ENCODE results near the gene ATP2A2. TPM values are rescaled to one million over a fixed set of nuclear protein-coding genes. Genes with fewer than 3 reads are reported as not detected.

The ATP2A2 gene
- total and polyA plus RNA-seq, 2 of the 4 experiments (the other 2 are of a cell fraction) = 166 to 225 TPM

- H4K91ac ChIP-seq (ENCODE audit: insufficient read depth, low read depth, low read length) = peak overlapping the region; percentile 56; the same call in 1 of the 2 replicates
- H3K9ac ChIP-seq (ENCODE audit: low read depth, low read length) = peak overlapping the region; percentile 61
- H3K14ac ChIP-seq (replicated peaks; ENCODE audit: low read depth, low read length) = peak overlapping the region; percentile 51
- H2AFZ ChIP-seq (replicated peaks; ENCODE audit: low read length, poor library complexity) = peak overlapping the region; percentile 85
- H2BK20ac ChIP-seq (ENCODE audit: low read depth, low read length) = peak overlapping the region; percentile 12; the same call in 1 of the 2 replicates
- H2BK15ac ChIP-seq (ENCODE audit: low read depth, low read length) = no peak overlapping the region
- no peak overlapping the region for H3K4me3 ChIP-seq (ENCODE audit: insufficient read depth, low read depth, low read length)
- CTCF ChIA-PET = interaction anchor here (1.1 to 1.7 kb wide), 2 partner anchors 9 to 14 kb away, joined by 3 to 13 read pairs; no protein-coding TSS in a partner anchor
- peak overlapping the region; percentile 51 for H2AK5ac ChIP-seq (ENCODE audit: low read depth, low read length)
- H3K36me3 ChIP-seq (ENCODE audit: control insufficient read depth, insufficient read depth, low read length) = peaks cover 5% of the 10 kb centered on the region
- BruUV-seq (replicated peaks) = no TSS peak
- H4K5ac ChIP-seq (ENCODE audit: low read depth, low read length) = peak overlapping the region; percentile 97
- TF ChIP-seq RCOR1 (IDR thresholded peaks at IDR 0.05; ENCODE audit: insufficient replicate concordance, low read length) (no peak), FOS (IDR thresholded peaks at IDR 0.05; ENCODE audit: low read depth, low read length) (no peak), ELK1 (IDR thresholded peaks at IDR 0.05; ENCODE audit: borderline replicate concordance, low read depth, low read length) (no peak), POLR2A (IDR thresholded peaks at IDR 0.05; ENCODE audit: low read depth, low read length) (no peak), CTCF (conservative IDR thresholded peaks at IDR 0.05; ENCODE audit: low read depth, low read length) (no peak), MAZ (IDR thresholded peaks at IDR 0.05; ENCODE audit: borderline replicate concordance, low read depth, low read length) (no peak), USF2 (IDR thresholded peaks at IDR 0.05; ENCODE audit: low read depth, low read length) (no peak), MXI1 (IDR thresholded peaks at IDR 0.05; ENCODE audit: borderline replicate concordance, low read depth, low read length) (no peak)
- POLR2A ChIA-PET (ENCODE audit: unreplicated experiment) = no interaction called here
- H3K79me1 ChIP-seq (ENCODE audit: low read depth in 1 of 2, low read length in 2 of 2) = no peaks in the 10 kb centered on the region
- H3K23ac ChIP-seq (ENCODE audit: low read depth, low read length) = no peak overlapping the region; the same call in 1 of the 2 replicates
- H4K8ac ChIP-seq (ENCODE audit: low read depth in 2 of 2, low read length in 2 of 2) = peak overlapping the region; percentile 17 to 94
- in situ Hi-C loops (cut with MboI; ENCODE audit: low sequenced_read_pairs) = no loop called here
- peaks cover 13% of the 10 kb centered on the region for H3K4me1 ChIP-seq (ENCODE audit: control insufficient read depth, insufficient read depth, low read length)
- peak overlapping the region; percentile 38 for H2AK9ac ChIP-seq (replicated peaks; ENCODE audit: low read depth, low read length, poor library complexity)
- 72% methylated on average over 5 of the region's 13 CpGs; no CpG with 5 or more reads in 1 of the 2 experiments for WGBS, 2 experiments (ENCODE audit: extremely low coverage in 2 of 2, insufficient read length in 1 of 2)
- intact Hi-C loops (cut with micrococcal nuclease) = no loop called here
- dilution Hi-C loops (cut with HindIII; ENCODE audit: low sequenced_read_pairs, unreplicated experiment) = no loop called here
- H3K18ac ChIP-seq (ENCODE audit: low read depth, low read length) = peak overlapping the region; percentile 78; the same call in 1 of the 2 replicates
- no peaks in the 10 kb centered on the region for H3K27me3 ChIP-seq (ENCODE audit: control insufficient read depth, insufficient read depth, low read length)
- no peaks in the 10 kb centered on the region for H4K20me1 ChIP-seq (ENCODE audit: insufficient read depth, low read length)
- DNase-seq (no peak), ATAC-seq (ENCODE audit: low read depth) (peak; percentile 35)
- no peak overlapping the region for H3K4me2 ChIP-seq (ENCODE audit: low read depth, low read length)
- H2BK120ac ChIP-seq (ENCODE audit: low read depth, low read length) = peak overlapping the region; percentile 44
- H3K56ac ChIP-seq (ENCODE audit: extremely low read depth, insufficient read depth, low read length) = no peak overlapping the region
- H2BK5ac ChIP-seq (ENCODE audit: low read depth, low read length, poor library complexity, severe bottlenecking) = no peak overlapping the region
- H3K27ac ChIP-seq (ENCODE audit: insufficient read depth, low read length) = peak overlapping the region; percentile 57
- peaks cover 6% of the 10 kb centered on the region; the same call in 1 of the 2 replicates for H3K9me1 ChIP-seq (ENCODE audit: insufficient read depth, low read length)
- no peaks in the 10 kb centered on the region for H3K9me3 ChIP-seq (ENCODE audit: control insufficient read depth, insufficient read depth, low read length)
- peak overlapping the region; percentile 69 for H3K4ac ChIP-seq (ENCODE audit: low read depth, low read length)
These were observed 85.5 kb downstream of the ATP2A2 start for GRCh38 chr12:110366321-110367142.
